ENCODE data around the gene TTLL11. TPM values are rescaled to one million over a fixed set of nuclear protein-coding genes. Genes with fewer than 3 reads are reported as not detected.

The TTLL11 gene
- total and polyA plus RNA-seq, 2 experiments from 2014 or later, result 4.7 to 6.7 TPM

GRCh38 chr9:122029898-122030297 is 63.2 kb downstream of the TTLL11 start:
- Histone ChIP-seq H3K36me3 (no peaks in the 10 kb centered on the region), H3K9me3 (ENCODE audit: low read depth) (no peaks in the 10 kb centered on the region), H3K27ac (no peak overlapping the region), H3K4me3 (no peak overlapping the region), H3K27me3 (no peaks in the 10 kb centered on the region), H3K4me1 (ENCODE audit: low read depth) (no peaks in the 10 kb centered on the region)
- TF ChIP-seq CTCF (IDR thresholded peaks at IDR 0.05; ENCODE audit: low read depth, low read length), result no peak
- no peak for DNase-seq (ENCODE audit: low read depth in 1 of 2, low spot score in 1 of 2)

- no peaks in the 10 kb centered on the region for H3K4me1 ChIP-seq (ENCODE audit: low read depth)
- no peaks in the 10 kb centered on the region for H3K36me3 ChIP-seq
- no peak for DNase-seq (ENCODE audit: low read depth in 1 of 2, low spot score in 1 of 2)
- no peak for TF ChIP-seq CTCF (IDR thresholded peaks at IDR 0.05; ENCODE audit: low read depth, low read length)
- no peak overlapping the region for H3K4me3 ChIP-seq
- H3K27ac ChIP-seq, result no peak overlapping the region
- H3K9me3 ChIP-seq (ENCODE audit: low read depth), result no peaks in the 10 kb centered on the region
- H3K27me3 ChIP-seq, result no peaks in the 10 kb centered on the region
Observed at GRCh38 chr9:122028089-122028488, 65.0 kb downstream of the TTLL11 start.

GRCh38 chr9:122020398-122020797 is 72.7 kb downstream of the TTLL11 start:
- Histone ChIP-seq H3K36me3 (no peaks in the 10 kb centered on the region), H3K27ac (no peak overlapping the region), H3K4me3 (no peak overlapping the region), H3K27me3 (peaks cover 9% of the 10 kb centered on the region), H3K9me3 (ENCODE audit: low read depth) (no peaks in the 10 kb centered on the region), H3K4me1 (ENCODE audit: low read depth) (no peaks in the 10 kb centered on the region)
- no peak for TF ChIP-seq CTCF (IDR thresholded peaks at IDR 0.05; ENCODE audit: low read depth, low read length)
- peak in 1 of 2 donors; percentile 22 for DNase-seq (ENCODE audit: low read depth in 1 of 2, low spot score in 1 of 2)

- DNase-seq (ENCODE audit: low read depth in 1 of 2, low spot score in 1 of 2), result peak; percentile 14 to 32
- peaks cover 9% of the 10 kb centered on the region for H3K27me3 ChIP-seq
- no peaks in the 10 kb centered on the region for H3K36me3 ChIP-seq
- no peaks in the 10 kb centered on the region for H3K4me1 ChIP-seq (ENCODE audit: low read depth)
- peak; percentile 44 for TF ChIP-seq CTCF (IDR thresholded peaks at IDR 0.05; ENCODE audit: low read depth, low read length)
- no peak overlapping the region for H3K27ac ChIP-seq
- no peaks in the 10 kb centered on the region for H3K9me3 ChIP-seq (ENCODE audit: low read depth)
- H3K4me3 ChIP-seq, result no peak overlapping the region
Observed at GRCh38 chr9:122016744-122017143, 76.4 kb downstream of the TTLL11 start.

- DNase-seq (ENCODE audit: low read depth in 1 of 2, low spot score in 1 of 2), result no peak
- Histone ChIP-seq H3K4me1 (ENCODE audit: low read depth) (no peaks in the 10 kb centered on the region), H3K27me3 (peaks cover 9% of the 10 kb centered on the region), H3K9me3 (ENCODE audit: low read depth) (no peaks in the 10 kb centered on the region), H3K27ac (no peak overlapping the region), H3K4me3 (no peak overlapping the region), H3K36me3 (no peaks in the 10 kb centered on the region)
- no peak for TF ChIP-seq CTCF (IDR thresholded peaks at IDR 0.05; ENCODE audit: low read depth, low read length)
Observed at GRCh38 chr9:122016309-122016708, 76.8 kb downstream of the TTLL11 start.

All from cardiac muscle cell (in vitro differentiated cells and primary cell).